Measurements from ENCODE around the gene RAB6D.

- TF ChIP-seq CTCF (IDR thresholded peaks at IDR 0.05; ENCODE audit: low read depth, low read length) (no peak), EZH2phosphoT487 (IDR thresholded peaks at IDR 0.05; ENCODE audit: low read depth) (no peak)
Measured at GRCh38 chr2:131408207-131408606, 44.2 kb upstream of the RAB6D start.

All from OCI-LY3 (cell line).